IMR-90 (cell line): Measurements from ENCODE around the gene OR2T12.
"Not testable (repeated sequence)": the region's sequence is repeated elsewhere in the genome, so short reads cannot be mapped to it uniquely, and the experiment has no call there.

Experiments used
- BHLHE40 ChIP-seq: fragments of 150-350 bp; IDR thresholded peaks from 2 replicates; pipeline ENCODE4 v1.6.1; 2016; ENCODE audit warnings: mild to moderate bottlenecking, low read depth, low read length
- CEBPB ChIP-seq: IDR thresholded peaks from 2 replicates; pipeline ENCODE4 v1.6.1; 2012; ENCODE audit warnings: low read depth, low read length, improper control_type of control experiment
- MAZ ChIP-seq: IDR thresholded peaks from 2 replicates; pipeline ENCODE4 v1.6.1; 2012; ENCODE audit warnings: low read depth, mild to moderate bottlenecking, low read length, improper control_type of control experiment, moderate library complexity, borderline replicate concordance
- MXI1 ChIP-seq: IDR thresholded peaks from 2 replicates; pipeline ENCODE4 v1.6.1; 2012; ENCODE audit warnings: low read depth, mild to moderate bottlenecking, low read length, moderate library complexity, borderline replicate concordance
- POLR2A ChIP-seq: IDR thresholded peaks from 2 replicates; pipeline ENCODE4 v1.6.1; 2012; ENCODE audit warnings: mild to moderate bottlenecking, low read depth, low read length
- RFX5 ChIP-seq: IDR thresholded peaks from 2 replicates; pipeline ENCODE4 v1.8.0; 2012; ENCODE audit warnings: low read depth, mild to moderate bottlenecking, low read length, moderate library complexity
- USF2 ChIP-seq: fragments of 150-350 bp; IDR thresholded peaks from 2 replicates; pipeline ENCODE4 v1.6.1; 2017; ENCODE audit warnings: mild to moderate bottlenecking, antibody characterized with exemption, low read length, low read depth
- TF ChIP-seq, protein P1 (sequence below): conservative IDR thresholded peaks from 2 replicates; pipeline ENCODE4 v1.5.1; 2012; ENCODE audit warnings: mild to moderate bottlenecking, low read depth, low read length, improper control_type of control experiment

GRCh38 chr1:248306740-248307139 lies 3.5 kb upstream of the OR2T12 start:
- TF ChIP-seq MAZ, BHLHE40, RFX5, POLR2A, CEBPB, MXI1, USF2: not testable (repeated sequence)
- TF ChIP-seq, protein P1, sequence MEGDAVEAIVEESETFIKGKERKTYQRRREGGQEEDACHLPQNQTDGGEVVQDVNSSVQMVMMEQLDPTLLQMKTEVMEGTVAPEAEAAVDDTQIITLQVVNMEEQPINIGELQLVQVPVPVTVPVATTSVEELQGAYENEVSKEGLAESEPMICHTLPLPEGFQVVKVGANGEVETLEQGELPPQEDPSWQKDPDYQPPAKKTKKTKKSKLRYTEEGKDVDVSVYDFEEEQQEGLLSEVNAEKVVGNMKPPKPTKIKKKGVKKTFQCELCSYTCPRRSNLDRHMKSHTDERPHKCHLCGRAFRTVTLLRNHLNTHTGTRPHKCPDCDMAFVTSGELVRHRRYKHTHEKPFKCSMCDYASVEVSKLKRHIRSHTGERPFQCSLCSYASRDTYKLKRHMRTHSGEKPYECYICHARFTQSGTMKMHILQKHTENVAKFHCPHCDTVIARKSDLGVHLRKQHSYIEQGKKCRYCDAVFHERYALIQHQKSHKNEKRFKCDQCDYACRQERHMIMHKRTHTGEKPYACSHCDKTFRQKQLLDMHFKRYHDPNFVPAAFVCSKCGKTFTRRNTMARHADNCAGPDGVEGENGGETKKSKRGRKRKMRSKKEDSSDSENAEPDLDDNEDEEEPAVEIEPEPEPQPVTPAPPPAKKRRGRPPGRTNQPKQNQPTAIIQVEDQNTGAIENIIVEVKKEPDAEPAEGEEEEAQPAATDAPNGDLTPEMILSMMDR, result not testable (repeated sequence)
